22Rv1 (cell line): Measurements from ENCODE around the gene WDFY1.
A peak's percentile ranks its signal among the peaks of the same experiment; 100 is the strongest.

Experiments used
- H3K27ac ChIP-seq: fragments of 450-650 bp; 2 replicates; pipeline ENCODE4 v1.5.1; 2017
- ZFX ChIP-seq: fragments of 450-650 bp; IDR thresholded peaks from 2 replicates; pipeline ENCODE4 v1.6.1; 2017; ENCODE audit warnings: antibody characterized with exemption, borderline replicate concordance
- TF ChIP-seq, protein P1 (sequence below): fragments of 450-650 bp; IDR thresholded peaks from 2 replicates; pipeline ENCODE4 v1.5.1; 2017; ENCODE audit warnings: mild to moderate bottlenecking

Gene WDFY1

DNA sequence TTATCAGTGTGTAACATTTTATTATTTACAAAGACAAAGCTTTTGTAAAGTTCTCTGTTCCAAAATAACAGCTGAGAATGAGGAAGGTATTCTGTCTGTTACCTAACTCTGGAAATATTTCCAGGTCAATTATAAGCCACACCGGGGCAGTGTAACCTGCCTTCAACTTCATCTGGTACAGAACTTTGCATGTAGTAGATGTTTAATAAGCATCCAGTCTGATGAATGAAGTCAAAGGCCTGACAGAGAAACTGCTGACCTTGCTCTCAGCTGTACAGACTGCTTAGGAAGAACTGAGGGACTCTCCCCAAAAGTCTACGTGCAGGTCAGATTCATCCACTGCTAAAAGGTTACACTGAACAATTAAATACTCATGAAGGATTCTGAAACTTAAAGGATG, 43.3 kb downstream of the WDFY1 start:
- H3K27ac ChIP-seq: no peak overlapping the region
- TF ChIP-seq, protein P1, sequence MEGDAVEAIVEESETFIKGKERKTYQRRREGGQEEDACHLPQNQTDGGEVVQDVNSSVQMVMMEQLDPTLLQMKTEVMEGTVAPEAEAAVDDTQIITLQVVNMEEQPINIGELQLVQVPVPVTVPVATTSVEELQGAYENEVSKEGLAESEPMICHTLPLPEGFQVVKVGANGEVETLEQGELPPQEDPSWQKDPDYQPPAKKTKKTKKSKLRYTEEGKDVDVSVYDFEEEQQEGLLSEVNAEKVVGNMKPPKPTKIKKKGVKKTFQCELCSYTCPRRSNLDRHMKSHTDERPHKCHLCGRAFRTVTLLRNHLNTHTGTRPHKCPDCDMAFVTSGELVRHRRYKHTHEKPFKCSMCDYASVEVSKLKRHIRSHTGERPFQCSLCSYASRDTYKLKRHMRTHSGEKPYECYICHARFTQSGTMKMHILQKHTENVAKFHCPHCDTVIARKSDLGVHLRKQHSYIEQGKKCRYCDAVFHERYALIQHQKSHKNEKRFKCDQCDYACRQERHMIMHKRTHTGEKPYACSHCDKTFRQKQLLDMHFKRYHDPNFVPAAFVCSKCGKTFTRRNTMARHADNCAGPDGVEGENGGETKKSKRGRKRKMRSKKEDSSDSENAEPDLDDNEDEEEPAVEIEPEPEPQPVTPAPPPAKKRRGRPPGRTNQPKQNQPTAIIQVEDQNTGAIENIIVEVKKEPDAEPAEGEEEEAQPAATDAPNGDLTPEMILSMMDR: no peak
- TF ChIP-seq ZFX: no peak

DNA sequence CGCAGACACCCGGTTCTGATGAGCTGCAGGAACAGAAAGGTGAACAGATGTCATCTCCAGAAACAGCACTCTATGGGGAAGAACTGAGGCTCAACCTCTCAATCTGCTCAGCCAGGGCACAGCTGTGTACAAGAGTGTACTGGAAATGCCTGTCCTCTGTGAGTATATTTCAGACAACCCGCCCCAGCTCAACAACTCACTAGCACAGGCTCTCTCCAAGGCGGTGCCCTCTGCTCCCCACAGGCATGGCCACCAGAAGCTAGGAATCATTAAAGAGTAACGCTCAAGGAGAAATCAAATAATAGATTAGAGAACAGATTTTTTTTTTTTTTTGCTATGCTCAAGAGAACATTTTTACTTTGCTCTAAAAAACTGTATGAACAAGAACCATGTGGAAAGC, 43.8 kb downstream of the WDFY1 start:
- no peak for TF ChIP-seq ZFX
- TF ChIP-seq, protein P1: no peak

DNA sequence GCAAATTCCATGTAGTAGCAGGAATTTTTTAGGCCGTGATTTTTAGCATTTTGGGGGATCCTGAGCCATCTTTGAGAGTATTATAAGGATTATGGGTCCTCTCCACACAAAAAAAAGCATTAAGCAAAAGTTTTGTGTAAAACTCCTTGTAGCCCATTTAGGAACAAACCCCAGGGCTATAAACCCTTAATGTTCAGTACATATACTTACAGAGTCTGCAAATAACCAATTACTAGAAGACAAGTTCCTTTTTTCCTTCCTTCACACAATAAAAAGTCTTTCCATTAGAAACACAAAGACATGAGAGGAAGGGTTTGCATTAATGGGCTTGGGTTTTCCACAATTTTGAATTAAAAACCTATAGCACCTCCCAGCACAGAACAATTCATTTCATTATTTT, 44.6 kb downstream of the WDFY1 start:
- TF ChIP-seq, protein P1: no peak
- no peak for TF ChIP-seq ZFX

More for the DNA sequence above, 43.8 kb downstream of the WDFY1 start:
- no peak overlapping the region for H3K27ac ChIP-seq

DNA sequence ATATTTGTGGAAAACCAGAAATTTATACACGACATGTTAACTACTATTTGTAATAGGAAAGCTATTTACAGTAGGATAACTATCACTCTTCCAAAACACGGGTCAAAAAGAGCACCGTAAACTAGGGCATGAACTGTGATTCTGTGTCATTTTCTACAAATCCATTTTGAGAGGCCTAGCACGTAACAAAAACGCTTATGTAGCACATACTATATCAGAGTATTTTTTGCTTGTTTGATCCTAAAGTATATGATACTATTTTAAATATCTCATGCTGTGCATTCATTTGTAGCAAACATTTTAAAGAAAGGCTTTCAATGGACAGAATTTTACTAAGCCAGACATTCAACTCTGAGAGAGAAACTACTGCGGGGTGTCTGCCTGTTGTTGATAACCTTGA, 45.1 kb downstream of the WDFY1 start:
- H3K27ac ChIP-seq: no peak overlapping the region
- TF ChIP-seq, protein P1: no peak
- TF ChIP-seq ZFX: no peak

More for the DNA sequence above, 44.6 kb downstream of the WDFY1 start:
- H3K27ac ChIP-seq: no peak overlapping the region

DNA sequence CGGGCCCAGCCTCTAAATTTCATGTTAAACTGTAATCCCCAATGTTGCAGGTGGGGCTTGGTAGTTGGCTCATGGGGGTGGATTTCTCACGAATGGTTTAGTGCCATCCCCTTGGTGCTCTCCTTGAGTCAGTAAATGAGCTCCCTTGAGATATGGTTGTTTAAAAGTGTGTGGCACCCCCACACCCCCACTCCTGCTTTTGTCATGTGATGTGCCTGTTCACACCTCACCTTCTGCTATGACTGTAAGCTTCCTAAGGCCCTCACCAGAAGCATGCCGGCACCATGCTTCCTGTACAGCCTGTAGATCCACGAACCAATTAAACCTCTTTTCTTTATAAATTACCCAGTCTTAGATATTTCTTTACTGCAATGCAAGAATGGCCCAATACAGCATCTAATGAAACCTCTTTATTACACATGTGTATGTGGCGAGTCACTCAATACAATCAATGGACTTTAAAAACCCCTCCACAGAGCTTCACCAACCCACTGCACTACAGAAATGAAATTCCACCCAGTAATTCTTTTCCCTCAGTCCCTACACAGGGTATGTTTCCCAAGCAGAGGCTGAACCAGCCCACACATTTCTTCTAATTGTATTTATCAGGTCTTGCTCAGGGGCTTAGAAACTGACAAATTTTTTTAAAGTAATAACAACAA, 47.3 kb downstream of the WDFY1 start:
- no peak overlapping the region for H3K27ac ChIP-seq
- TF ChIP-seq, protein P1: no peak
- no peak for TF ChIP-seq ZFX

GRCh38 chr2:223896833-223897311, 48.3 kb downstream of the WDFY1 start:
- H3K27ac ChIP-seq: no peak overlapping the region
- TF ChIP-seq ZFX: no peak
- TF ChIP-seq, protein P1: no peak

- peak overlapping the region; percentile 29; the same call in 1 of the 2 replicates for H3K27ac ChIP-seq
- TF ChIP-seq ZFX: no peak
- TF ChIP-seq, protein P1: no peak
These were observed 50.2 kb downstream of the WDFY1 start for GRCh38 chr2:223894968-223895367.
